GM12872 (cell line): ENCODE data around the gene HDC.

Source experiments
- CTCF ChIP-seq: IDR thresholded peaks from 3 replicates; pipeline ENCODE4 v1.5.1; 2011; ENCODE audit warnings: low read depth, mild to moderate bottlenecking, low read length, moderate library complexity; ENCODE audit not compliant: insufficient read depth

Gene HDC

GRCh38 chr15:50265620-50266019, at the start of gene HDC:
TSS of gene HDC (minus strand) at chr15:50265726. CDS start at chr15:50265623, 103 bp downstream.
- no peak for TF ChIP-seq CTCF

GRCh38 chr15:50312636-50313035, 47.1 kb upstream of the HDC start:
- no peak for TF ChIP-seq CTCF

GRCh38 chr15:50307799-50308198, 42.3 kb upstream of the HDC start:
- no peak for TF ChIP-seq CTCF

- TF ChIP-seq CTCF: no peak
Observed at GRCh38 chr15:50304836-50305235, 39.3 kb upstream of the HDC start.

GRCh38 chr15:50302581-50302980, 37.1 kb upstream of the HDC start:
- no peak for TF ChIP-seq CTCF

GRCh38 chr15:50298340-50298739, 32.8 kb upstream of the HDC start:
- no peak for TF ChIP-seq CTCF

- no peak for TF ChIP-seq CTCF
Observed at GRCh38 chr15:50295966-50296365, 30.4 kb upstream of the HDC start.

GRCh38 chr15:50289749-50290148, 24.2 kb upstream of the HDC start:
- no peak for TF ChIP-seq CTCF
